ENCODE measurements around the gene TSPEAR.

GRCh38 chr21:44544566-44544965, 166.8 kb downstream of the TSPEAR start:
- no peak for TF ChIP-seq POLR2AphosphoS5 (IDR thresholded peaks at IDR 0.05; ENCODE audit: low read depth, low read length)
- TF ChIP-seq REST (IDR thresholded peaks at IDR 0.05; ENCODE audit: insufficient read depth in 1 of 2, low read depth in 2 of 2, low read length in 2 of 2), result no peak
- no peak for TF ChIP-seq TAF1 (IDR thresholded peaks at IDR 0.05; ENCODE audit: borderline replicate concordance, insufficient read depth, low read length)
- no peak for TF ChIP-seq SIN3A (IDR thresholded peaks at IDR 0.05; ENCODE audit: borderline replicate concordance, insufficient read depth, low read length)
- TF ChIP-seq FOXP2 (optimal IDR thresholded peaks at IDR 0.05; ENCODE audit: borderline replicate concordance, extremely low read depth, extremely low read length, insufficient read depth), result no peak

Data from PFSK-1 (cell line).